WI38 (cell line): ENCODE data around the gene GLIPR1L1.
"Not testable (repeated sequence)": the region's sequence is repeated elsewhere in the genome, so short reads cannot be mapped to it uniquely, and the experiment has no call there.

Source experiments
- H3K4me3 ChIP-seq: 2 replicates; pipeline ENCODE4 v1.5.1; 2011; ENCODE audit warnings: low read depth, mild to moderate bottlenecking, control low read depth, low read length
- CTCF ChIP-seq: IDR thresholded peaks from 2 replicates; pipeline ENCODE4 v1.5.1; 2012; ENCODE audit warnings: low read depth, mild to moderate bottlenecking, control low read depth, low read length

Gene GLIPR1L1

GRCh38 chr12:75323663-75324062 lies 10.8 kb upstream of the GLIPR1L1 start:
- no peak for TF ChIP-seq CTCF

GRCh38 chr12:75327642-75328041 lies 6.8 kb upstream of the GLIPR1L1 start:
- no peak for TF ChIP-seq CTCF
- no peak overlapping the region for H3K4me3 ChIP-seq

More at GRCh38 chr12:75323663-75324062, 10.8 kb upstream of the GLIPR1L1 start:
- no peak overlapping the region for H3K4me3 ChIP-seq

GRCh38 chr12:75329918-75330826 lies 4.3 kb upstream of the GLIPR1L1 start, which contains the start of gene CAPS2:
TSS of gene CAPS2 (minus strand) at chr12:75330324. CDS start at chr12:75326498, 3,826 bp downstream.
- TF ChIP-seq CTCF, result no peak
- peak within 1 kb of the TSS; percentile 73 for H3K4me3 ChIP-seq

DNA sequence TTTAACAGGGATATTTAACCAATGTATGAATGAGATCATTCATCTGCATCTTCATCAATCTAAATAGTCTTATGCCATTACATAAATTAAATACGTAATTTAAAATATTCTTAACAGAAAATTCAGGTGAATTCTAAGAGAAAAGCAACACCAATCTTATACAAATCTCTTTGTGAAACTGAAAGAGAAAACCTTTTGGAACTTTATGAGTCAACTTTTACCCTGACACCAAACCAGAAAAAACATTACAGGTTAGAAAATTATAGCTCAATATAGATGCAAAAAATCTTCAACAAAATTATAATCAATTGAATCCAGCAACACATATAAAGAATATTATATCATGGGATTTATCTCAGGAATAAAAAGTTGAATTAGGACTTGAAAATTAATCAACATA lies 3.4 kb downstream of the GLIPR1L1 start:
- H3K4me3 ChIP-seq, result no peak overlapping the region
- TF ChIP-seq CTCF, result no peak

DNA sequence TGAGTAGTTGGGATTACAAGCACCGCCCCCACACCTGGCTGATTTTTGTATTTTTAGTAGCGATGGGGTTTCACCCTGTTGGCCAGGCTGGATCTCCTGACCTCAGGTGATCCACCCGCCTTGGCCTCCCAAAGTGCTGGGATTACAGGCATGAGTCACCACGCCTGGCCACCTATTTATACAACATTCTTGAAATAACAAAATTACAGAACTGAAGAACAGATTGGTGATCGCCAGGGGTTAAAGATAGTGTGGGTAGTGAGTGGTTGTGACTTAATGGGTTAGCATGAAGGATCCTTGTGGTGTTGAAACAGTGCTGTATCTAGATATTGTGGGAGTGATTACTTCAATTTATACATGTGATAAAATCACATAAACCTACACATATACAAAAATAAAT lies 7.4 kb downstream of the GLIPR1L1 start:
- no peak for TF ChIP-seq CTCF
- H3K4me3 ChIP-seq, result no peak overlapping the region

GRCh38 chr12:75345531-75345930 lies 11.1 kb downstream of the GLIPR1L1 start:
- H3K4me3 ChIP-seq, result no peak overlapping the region
- TF ChIP-seq CTCF, result no peak

- not testable (repeated sequence) for H3K4me3 ChIP-seq
Measured at GRCh38 chr12:75346215-75346614, 11.7 kb downstream of the GLIPR1L1 start.
